CD14-positive monocyte (primary cell): Measurements from ENCODE around the gene LATS2. TPM values are rescaled to one million over a fixed set of nuclear protein-coding genes. Genes with fewer than 3 reads are reported as not detected.

Experiments
- DNase-seq, 3 donors: peaks; one replicate each; pipeline ENCODE4 v3.0.0-alpha.2; 2011 to 2022
- H2AFZ ChIP-seq: 2 replicates; pipeline ENCODE4 v1.6.0; 2012; ENCODE audit warnings: mild to moderate bottlenecking, low read depth, low read length, inconsistent platforms; ENCODE audit not compliant: insufficient read depth, poor library complexity, severe bottlenecking
- H3K27ac ChIP-seq, 2 donors: 1 replicate in 1 of 2; 2 replicates in 1 of 2; pipeline ENCODE4 v1.5.1; 2012 to 2013; ENCODE audit warnings: low read length in 2 of 2, control low read depth in 1 of 2, inconsistent platforms in 1 of 2, low read depth in 1 of 2, mild to moderate bottlenecking in 1 of 2
- H3K27me3 ChIP-seq, 2 donors: one replicate each; pipeline versions ENCODE4 v1.6.0 to v1.6.1; 2011 to 2013; ENCODE audit warnings: low read length in 2 of 2; ENCODE audit not compliant: control insufficient read depth in 2 of 2, insufficient read depth in 2 of 2
- H3K36me3 ChIP-seq, 2 donors: replicated peaks in 1 of 2; 1 replicate in 1 of 2; 2 replicates in 1 of 2; pipeline versions ENCODE4 v1.5.1 to v1.6.1; 2012 to 2013; ENCODE audit warnings: low read length in 2 of 2, control low read depth in 1 of 2, inconsistent platforms in 1 of 2, mild to moderate bottlenecking in 1 of 2; ENCODE audit not compliant: insufficient read depth in 2 of 2, control insufficient read depth in 1 of 2
- H3K4me1 ChIP-seq, 2 donors: 1 replicate in 1 of 2; 2 replicates in 1 of 2; pipeline versions ENCODE4 v1.5.1 to v1.6.1; 2012 to 2013; ENCODE audit warnings: low read length in 2 of 2, control low read depth in 1 of 2, inconsistent platforms in 1 of 2, mild to moderate bottlenecking in 1 of 2, moderate library complexity in 1 of 2; ENCODE audit not compliant: insufficient read depth in 2 of 2, control insufficient read depth in 1 of 2
- H3K4me2 ChIP-seq: replicated peaks from 2 replicates; pipeline ENCODE3; 2012; ENCODE audit warnings: low read length, moderate library complexity, mild to moderate bottlenecking; ENCODE audit not compliant: poor library complexity, severe bottlenecking; ENCODE audit errors: extremely low read depth
- H3K4me3 ChIP-seq, 3 experiments: fragments of 200-600 bp in 1 of 3; sonication (generic) in 1 of 3; replicated peaks in 1 of 3; 1 replicate in 2 of 3; 2 replicates in 1 of 3; pipeline ENCODE4 v1.5.1; 2011 to 2013; ENCODE audit warnings: low read length in 3 of 3, mild to moderate bottlenecking in 3 of 3, control low read depth in 2 of 3, low read depth in 2 of 3, inconsistent platforms in 1 of 3, moderate library complexity in 1 of 3
- H3K79me2 ChIP-seq: 2 replicates; pipeline ENCODE4 v1.6.0; 2012; ENCODE audit warnings: mild to moderate bottlenecking, control low read depth, inconsistent platforms, low read length, moderate library complexity; ENCODE audit not compliant: insufficient read depth
- H3K9ac ChIP-seq: 2 replicates; pipeline ENCODE4 v1.6.0; 2017; ENCODE audit warnings: low read length, mild to moderate bottlenecking; ENCODE audit not compliant: insufficient read depth, poor library complexity, severe bottlenecking
- H3K9me3 ChIP-seq, 2 donors: replicated peaks in 1 of 2; 1 replicate in 1 of 2; 2 replicates in 1 of 2; pipeline versions ENCODE4 v1.5.1 to v1.6.1; 2012 to 2013; ENCODE audit warnings: low read length in 2 of 2, control low read depth in 1 of 2; ENCODE audit not compliant: control insufficient read depth in 1 of 2, insufficient read depth in 1 of 2
- H4K20me1 ChIP-seq: 2 replicates; pipeline ENCODE4 v1.6.0; 2012; ENCODE audit warnings: mild to moderate bottlenecking, low read length, control low read depth, moderate library complexity; ENCODE audit not compliant: insufficient read depth
- H3K27ac Mint-ChIP-seq, 7 donors: one replicate each; pipeline ENCODE4 v1.8.0; 2020; ENCODE audit warnings: mild to moderate bottlenecking in 7 of 7, mixed read lengths in 7 of 7, moderate library complexity in 6 of 7, inconsistent platforms in 2 of 7
- H3K27me3 Mint-ChIP-seq, 3 donors: one replicate each; pipeline ENCODE4 v1.8.0; 2021 to 2022; ENCODE audit warnings: low read depth in 3 of 3, mild to moderate bottlenecking in 3 of 3, mixed read lengths in 3 of 3, moderate library complexity in 3 of 3, inconsistent platforms in 1 of 3
- H3K36me3 Mint-ChIP-seq, 2 donors: one replicate each; pipeline ENCODE4 v1.8.0; 2020; ENCODE audit warnings: mixed read lengths in 2 of 2, inconsistent platforms in 1 of 2, mild to moderate bottlenecking in 1 of 2
- H3K4me1 Mint-ChIP-seq: one replicate; pipeline ENCODE4 v1.8.0; 2020; ENCODE audit warnings: mild to moderate bottlenecking, mixed read lengths
- H3K4me3 Mint-ChIP-seq, 2 donors: one replicate each; pipeline ENCODE4 v1.8.0; 2020; ENCODE audit warnings: mild to moderate bottlenecking in 2 of 2, mixed read lengths in 2 of 2, moderate library complexity in 1 of 2
- H3K9me3 Mint-ChIP-seq, 7 donors: one replicate each; pipeline ENCODE4 v1.8.0; 2020 to 2022; ENCODE audit warnings: mixed read lengths in 7 of 7, mild to moderate bottlenecking in 6 of 7, moderate library complexity in 6 of 7, inconsistent platforms in 2 of 7
- WGBS: methylation state at CpG from one replicate; pipeline ENCODE4 v1.1.5; 2013; ENCODE audit warnings: missing lambda C conversion rate; ENCODE audit not compliant: insufficient coverage; 5-methylcytosine and 5-hydroxymethylcytosine counted together
- intact Hi-C, 2 donors: fragments of 100-400 bp; cut with micrococcal nuclease; formaldehyde crosslinking; loops; one replicate each; pipeline versions ENCODE4 v1.15.0 to v1.15.1; 2023
- polyA plus RNA-seq, 3 donors: library from polyadenylated mRNA; depleted of rRNA in 1 of 3; unstranded in 2 of 3; stranded (reverse) in 1 of 3; fragments of 300-500 nt in 2 of 3; fragments of >200 nt in 1 of 3; fragmentation: Illumina TruSeq in 2 of 3; gene quantifications; 1 replicate in 2 of 3; 2 replicates in 1 of 3; pipeline ENCODE4 v1.2.3, GENCODE V29; 2012 to 2021
- TF ChIP-seq, protein P1 (sequence below): fragments of 200-600 bp; IDR thresholded peaks from one replicate; pipeline ENCODE4 v1.8.0; 2022; ENCODE audit warnings: antibody characterized with exemption, mild to moderate bottlenecking

LATS2 gene
- polyA plus RNA-seq, 3 donors: 0.96 to 11.2 (median 1.0) TPM

DNA sequence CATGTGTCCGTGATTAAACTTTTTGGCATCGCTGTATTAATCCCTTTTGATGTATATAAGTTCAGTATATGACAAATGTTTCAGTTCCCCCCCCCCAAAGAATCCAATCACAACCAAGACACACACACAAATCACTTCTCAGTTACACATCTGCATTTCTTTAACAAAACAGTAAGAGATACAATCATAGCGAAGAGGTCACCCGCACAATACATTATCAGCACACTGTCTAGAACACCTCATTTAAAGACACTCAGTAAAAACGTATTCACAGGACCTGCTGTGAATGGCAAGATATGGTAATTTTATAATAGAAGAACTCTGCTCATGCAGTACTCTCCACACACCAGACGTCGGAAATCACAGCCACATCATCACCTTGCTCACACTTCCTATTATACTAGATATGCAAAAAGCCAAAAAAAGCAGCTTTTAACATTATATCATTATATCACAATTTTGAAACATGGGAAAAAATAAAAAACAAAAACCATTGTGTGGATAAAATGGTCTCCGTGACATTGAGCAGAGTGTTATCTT is 87.4 kb downstream of the LATS2 start:
- H3K4me1 ChIP-seq: no peaks in the 10 kb centered on the region
- no peaks in the 10 kb centered on the region for H3K9me3 ChIP-seq
- no peak overlapping the region for H3K4me3 Mint-ChIP-seq
- H3K27me3 Mint-ChIP-seq: peaks cover 0 to 2% (median 0%) of the 10 kb centered on the region in 3 donors
- H3K4me3 ChIP-seq: no peak overlapping the region
- H2AFZ ChIP-seq: no peak overlapping the region
- H3K27me3 ChIP-seq: no peaks in the 10 kb centered on the region
- H3K9ac ChIP-seq: no peak overlapping the region
- intact Hi-C loops: no loop called here
- H3K36me3 ChIP-seq: peaks cover 49 to 65% of the 10 kb centered on the region in 2 donors
- H3K4me2 ChIP-seq: no peak overlapping the region
- H4K20me1 ChIP-seq: no peaks in the 10 kb centered on the region
- no peak overlapping the region for H3K27ac Mint-ChIP-seq
- H3K36me3 Mint-ChIP-seq: peaks cover 47 to 55% of the 10 kb centered on the region in 2 donors
- no peaks in the 10 kb centered on the region for H3K4me1 Mint-ChIP-seq
- H3K9me3 Mint-ChIP-seq: no peaks in the 10 kb centered on the region
- no peaks in the 10 kb centered on the region for H3K79me2 ChIP-seq
- WGBS: no CpG with 5 or more reads among the region's 8 CpGs
- DNase-seq: no peak
- H3K27ac ChIP-seq: no peak overlapping the region
- TF ChIP-seq, protein P1, sequence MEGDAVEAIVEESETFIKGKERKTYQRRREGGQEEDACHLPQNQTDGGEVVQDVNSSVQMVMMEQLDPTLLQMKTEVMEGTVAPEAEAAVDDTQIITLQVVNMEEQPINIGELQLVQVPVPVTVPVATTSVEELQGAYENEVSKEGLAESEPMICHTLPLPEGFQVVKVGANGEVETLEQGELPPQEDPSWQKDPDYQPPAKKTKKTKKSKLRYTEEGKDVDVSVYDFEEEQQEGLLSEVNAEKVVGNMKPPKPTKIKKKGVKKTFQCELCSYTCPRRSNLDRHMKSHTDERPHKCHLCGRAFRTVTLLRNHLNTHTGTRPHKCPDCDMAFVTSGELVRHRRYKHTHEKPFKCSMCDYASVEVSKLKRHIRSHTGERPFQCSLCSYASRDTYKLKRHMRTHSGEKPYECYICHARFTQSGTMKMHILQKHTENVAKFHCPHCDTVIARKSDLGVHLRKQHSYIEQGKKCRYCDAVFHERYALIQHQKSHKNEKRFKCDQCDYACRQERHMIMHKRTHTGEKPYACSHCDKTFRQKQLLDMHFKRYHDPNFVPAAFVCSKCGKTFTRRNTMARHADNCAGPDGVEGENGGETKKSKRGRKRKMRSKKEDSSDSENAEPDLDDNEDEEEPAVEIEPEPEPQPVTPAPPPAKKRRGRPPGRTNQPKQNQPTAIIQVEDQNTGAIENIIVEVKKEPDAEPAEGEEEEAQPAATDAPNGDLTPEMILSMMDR: no peak

DNA sequence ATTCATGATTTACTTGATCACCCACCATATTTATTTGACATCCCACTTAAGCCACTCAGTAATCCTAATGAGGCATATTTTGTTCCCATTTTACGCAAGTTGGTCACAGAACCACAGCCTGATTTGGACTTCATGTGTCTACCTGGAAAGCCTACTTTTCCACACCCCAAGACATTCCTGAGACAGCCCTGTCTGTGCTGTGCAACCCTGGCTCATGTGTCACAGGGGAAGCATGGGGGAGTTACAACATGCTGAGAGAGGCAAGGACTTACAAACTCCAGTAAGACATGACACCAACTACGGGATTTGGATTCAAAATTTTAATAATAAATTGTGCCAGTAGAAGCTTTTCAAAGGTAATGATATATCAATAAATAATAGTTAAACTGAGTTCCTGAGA is 88.7 kb downstream of the LATS2 start:
- Histone ChIP-seq H2AFZ (no peak overlapping the region), H3K4me1 (no peaks in the 10 kb centered on the region), H3K9ac (no peak overlapping the region), H3K27me3 (no peaks in the 10 kb centered on the region), H4K20me1 (no peaks in the 10 kb centered on the region), H3K4me3 (no peak overlapping the region), H3K36me3 (peaks cover 40 to 53% of the 10 kb centered on the region in 2 donors), H3K27ac (no peak overlapping the region), H3K4me2 (no peak overlapping the region), H3K9me3 (no peaks in the 10 kb centered on the region), H3K79me2 (no peaks in the 10 kb centered on the region)
- peaks cover 44 to 54% of the 10 kb centered on the region in 2 donors for H3K36me3 Mint-ChIP-seq
- TF ChIP-seq, protein P1: no peak
- no peak overlapping the region for H3K4me3 Mint-ChIP-seq
- WGBS: 100% methylated on average over 1 of the region's 2 CpGs
- intact Hi-C loops: no loop called here
- peaks cover 0 to 6% (median 0%) of the 10 kb centered on the region in 7 donors for H3K9me3 Mint-ChIP-seq
- no peak for DNase-seq
- H3K27ac Mint-ChIP-seq: peak overlapping the region in 1 of 7 donors; percentile 54
- peaks cover 6% of the 10 kb centered on the region for H3K4me1 Mint-ChIP-seq
- peaks cover 0 to under 1% (median 0%) of the 10 kb centered on the region in 3 donors for H3K27me3 Mint-ChIP-seq
